ENCODE data around the gene F2R.

The F2R gene

DNA sequence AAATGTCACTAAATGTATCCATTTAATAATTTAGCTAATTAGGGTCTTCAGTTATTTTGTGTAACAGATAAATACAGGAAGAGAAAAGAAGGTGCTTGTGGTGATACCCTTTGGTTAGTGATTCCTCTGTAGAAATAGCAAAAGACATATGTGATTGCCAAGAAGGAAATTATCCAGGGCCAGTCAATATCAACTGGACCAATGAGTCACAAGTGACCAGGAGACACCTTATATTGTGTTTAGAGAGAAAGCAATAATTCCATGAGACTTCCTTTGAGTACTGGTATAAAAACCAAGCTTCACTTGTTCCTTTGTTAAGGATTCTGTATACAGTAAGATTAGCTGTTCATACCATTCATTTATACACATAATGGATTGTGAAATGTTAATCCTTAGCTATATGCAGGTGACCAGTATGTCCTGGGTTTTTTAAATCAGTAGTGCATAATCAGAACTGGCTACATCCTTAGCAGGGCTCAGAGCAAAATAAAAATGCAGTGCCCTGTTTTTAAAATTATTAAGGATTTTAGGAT lies 11.7 kb upstream of the F2R start:
- no peak overlapping the region for H2AK5ac ChIP-seq (ENCODE audit: low read length)
- H3K79me1 ChIP-seq (ENCODE audit: low read length): no peaks in the 10 kb centered on the region
- no peak overlapping the region for H2BK12ac ChIP-seq (ENCODE audit: low read length)
- no peak overlapping the region for H3K18ac ChIP-seq (ENCODE audit: low read length)
- H3K27ac ChIP-seq (ENCODE audit: low read depth, low read length): no peak overlapping the region
- H4K12ac ChIP-seq (ENCODE audit: low read depth, low read length): no peak overlapping the region
- no peaks in the 10 kb centered on the region for H3K4me1 ChIP-seq (ENCODE audit: control insufficient read depth in 1 of 2, insufficient read depth in 2 of 2, low read length in 2 of 2)
- no peaks in the 10 kb centered on the region for H3K36me3 ChIP-seq (ENCODE audit: control insufficient read depth in 1 of 2, insufficient read depth in 2 of 2, low read length in 2 of 2)
- H3K9ac ChIP-seq (ENCODE audit: low read length): no peak overlapping the region
- H3K79me2 ChIP-seq (ENCODE audit: control insufficient read depth, insufficient read depth, low read length, poor library complexity): no peaks in the 10 kb centered on the region
- H2BK5ac ChIP-seq (ENCODE audit: low read depth, low read length, poor library complexity): no peak overlapping the region
- no peak overlapping the region for H2BK120ac ChIP-seq (ENCODE audit: insufficient read depth, low read length, poor library complexity)
- H3K27me3 ChIP-seq (ENCODE audit: insufficient read depth, low read length): no peaks in the 10 kb centered on the region
- H3K14ac ChIP-seq (ENCODE audit: low read length): no peak overlapping the region
- no peak overlapping the region for H3K4ac ChIP-seq (ENCODE audit: low read depth, low read length)
- no peak overlapping the region for H2AFZ ChIP-seq (ENCODE audit: insufficient read depth, low read length, poor library complexity)
- DNase-seq: no peak
- no peak overlapping the region for H4K8ac ChIP-seq (ENCODE audit: low read depth, low read length)
- no peak overlapping the region for H3K4me2 ChIP-seq (ENCODE audit: low read length)
- no peaks in the 10 kb centered on the region for H3K9me3 ChIP-seq (ENCODE audit: insufficient read depth, low read depth, low read length)
- no peak overlapping the region for H3K23ac ChIP-seq (ENCODE audit: low read length)
- no peak overlapping the region for H4K91ac ChIP-seq (ENCODE audit: low read depth, low read length)
- H3K4me3 ChIP-seq (ENCODE audit: low read depth, low read length): no peak overlapping the region

DNA sequence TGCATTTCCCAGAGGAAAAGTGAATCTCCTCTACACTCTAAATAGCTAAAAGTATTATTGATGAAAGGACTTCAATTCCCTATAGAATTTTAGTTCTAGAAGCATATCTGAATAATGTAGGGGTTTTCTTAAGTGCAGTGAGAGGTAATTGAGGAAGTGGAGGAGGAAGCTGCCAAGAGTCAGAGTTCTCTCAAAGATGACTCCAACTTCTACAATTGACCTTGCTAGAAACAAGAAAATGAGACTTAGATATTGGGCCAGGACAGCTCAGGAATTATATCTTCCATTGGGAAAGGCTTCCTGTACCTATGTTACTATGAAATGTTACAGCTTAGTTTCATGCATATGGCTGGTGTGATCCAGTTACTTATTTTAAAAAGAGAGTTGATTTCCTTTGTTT lies 10.4 kb upstream of the F2R start:
- no peak overlapping the region for H2AK5ac ChIP-seq (ENCODE audit: low read length)
- no peaks in the 10 kb centered on the region for H3K79me2 ChIP-seq (ENCODE audit: control insufficient read depth, insufficient read depth, low read length, poor library complexity)
- H3K4me1 ChIP-seq (ENCODE audit: control insufficient read depth in 1 of 2, insufficient read depth in 2 of 2, low read length in 2 of 2): no peaks in the 10 kb centered on the region
- H3K14ac ChIP-seq (ENCODE audit: low read length): no peak overlapping the region
- no peaks in the 10 kb centered on the region for H3K36me3 ChIP-seq (ENCODE audit: control insufficient read depth in 1 of 2, insufficient read depth in 2 of 2, low read length in 2 of 2)
- H3K27me3 ChIP-seq (ENCODE audit: insufficient read depth, low read length): no peaks in the 10 kb centered on the region
- no peak overlapping the region for H3K27ac ChIP-seq (ENCODE audit: low read depth, low read length)
- H4K8ac ChIP-seq (ENCODE audit: low read depth, low read length): no peak overlapping the region
- H2BK12ac ChIP-seq (ENCODE audit: low read length): no peak overlapping the region
- no peak overlapping the region for H2AFZ ChIP-seq (ENCODE audit: insufficient read depth, low read length, poor library complexity)
- no peak overlapping the region for H3K4me3 ChIP-seq (ENCODE audit: low read depth, low read length)
- H3K9ac ChIP-seq (ENCODE audit: low read length): no peak overlapping the region
- no peak overlapping the region for H4K91ac ChIP-seq (ENCODE audit: low read depth, low read length)
- no peak overlapping the region for H3K4ac ChIP-seq (ENCODE audit: low read depth, low read length)
- H2BK5ac ChIP-seq (ENCODE audit: low read depth, low read length, poor library complexity): no peak overlapping the region
- H3K79me1 ChIP-seq (ENCODE audit: low read length): no peaks in the 10 kb centered on the region
- no peak overlapping the region for H2BK120ac ChIP-seq (ENCODE audit: insufficient read depth, low read length, poor library complexity)
- H3K23ac ChIP-seq (ENCODE audit: low read length): no peak overlapping the region
- no peak for DNase-seq
- no peaks in the 10 kb centered on the region for H3K9me3 ChIP-seq (ENCODE audit: insufficient read depth, low read depth, low read length)
- no peak overlapping the region for H3K18ac ChIP-seq (ENCODE audit: low read length)
- no peak overlapping the region for H4K12ac ChIP-seq (ENCODE audit: low read depth, low read length)
- H3K4me2 ChIP-seq (ENCODE audit: low read length): no peak overlapping the region

DNA sequence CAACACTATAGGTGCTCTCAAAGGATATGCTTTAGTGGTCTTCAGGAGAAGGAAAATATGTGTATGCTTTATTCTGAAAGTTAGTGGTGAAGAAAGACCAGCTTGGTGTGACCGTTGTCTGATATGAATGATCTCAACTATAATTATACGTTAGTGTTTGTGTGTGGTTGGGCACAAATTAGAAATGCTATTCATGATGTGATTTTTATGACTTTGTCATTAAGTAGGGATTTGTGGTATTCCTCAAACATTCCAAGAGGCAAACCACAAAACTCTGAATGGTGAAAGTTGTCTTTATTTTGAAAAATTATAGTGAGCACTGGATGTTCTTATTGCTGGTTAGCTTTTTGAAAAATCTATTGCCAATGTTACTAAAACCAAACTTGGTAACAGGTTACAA lies 6.2 kb upstream of the F2R start:
- H3K18ac ChIP-seq (ENCODE audit: low read length): no peak overlapping the region
- H3K36me3 ChIP-seq (ENCODE audit: control insufficient read depth in 1 of 2, insufficient read depth in 2 of 2, low read length in 2 of 2): no peaks in the 10 kb centered on the region
- H3K9ac ChIP-seq (ENCODE audit: low read length): no peak overlapping the region
- H2BK5ac ChIP-seq (ENCODE audit: low read depth, low read length, poor library complexity): no peak overlapping the region
- no peak overlapping the region for H3K4ac ChIP-seq (ENCODE audit: low read depth, low read length)
- H3K14ac ChIP-seq (ENCODE audit: low read length): no peak overlapping the region
- no peak overlapping the region for H3K4me2 ChIP-seq (ENCODE audit: low read length)
- no peaks in the 10 kb centered on the region for H3K9me3 ChIP-seq (ENCODE audit: insufficient read depth, low read depth, low read length)
- H3K4me1 ChIP-seq (ENCODE audit: control insufficient read depth in 1 of 2, insufficient read depth in 2 of 2, low read length in 2 of 2): no peaks in the 10 kb centered on the region
- no peak overlapping the region for H2AK5ac ChIP-seq (ENCODE audit: low read length)
- H2AFZ ChIP-seq (ENCODE audit: insufficient read depth, low read length, poor library complexity): no peak overlapping the region
- H4K91ac ChIP-seq (ENCODE audit: low read depth, low read length): no peak overlapping the region
- H3K4me3 ChIP-seq (ENCODE audit: low read depth, low read length): no peak overlapping the region
- H3K79me1 ChIP-seq (ENCODE audit: low read length): no peaks in the 10 kb centered on the region
- no peak overlapping the region for H4K12ac ChIP-seq (ENCODE audit: low read depth, low read length)
- no peak overlapping the region for H3K27ac ChIP-seq (ENCODE audit: low read depth, low read length)
- no peak overlapping the region for H4K8ac ChIP-seq (ENCODE audit: low read depth, low read length)
- no CpG with 5 or more reads among the region's 2 CpGs for WGBS (ENCODE audit: extremely low coverage, insufficient coverage, insufficient read length)
- no peak for DNase-seq
- H3K27me3 ChIP-seq (ENCODE audit: insufficient read depth, low read length): peaks cover 4% of the 10 kb centered on the region
- H2BK12ac ChIP-seq (ENCODE audit: low read length): no peak overlapping the region
- no peaks in the 10 kb centered on the region for H3K79me2 ChIP-seq (ENCODE audit: control insufficient read depth, insufficient read depth, low read length, poor library complexity)
- no peak overlapping the region for H2BK120ac ChIP-seq (ENCODE audit: insufficient read depth, low read length, poor library complexity)
- no peak overlapping the region for H3K23ac ChIP-seq (ENCODE audit: low read length)

DNA sequence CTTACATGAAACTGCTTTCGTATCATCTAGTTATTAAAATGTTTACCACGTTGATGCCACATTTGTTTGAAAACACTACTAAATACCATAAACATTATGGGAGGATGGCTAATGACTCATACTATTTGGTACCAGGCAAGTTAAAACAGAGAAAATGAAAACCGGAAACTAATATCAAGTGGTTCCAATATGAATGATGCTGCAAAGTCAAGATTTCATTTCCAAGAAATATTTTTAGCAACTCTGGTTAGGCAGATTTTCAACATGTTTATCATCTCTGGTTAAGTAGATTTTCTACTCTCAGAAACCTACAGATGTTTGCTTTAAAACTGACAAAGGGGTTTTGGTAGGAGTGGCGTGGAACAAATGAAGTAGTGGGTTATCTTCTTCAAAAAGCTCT lies 4.9 kb upstream of the F2R start:
- no CpG with 5 or more reads among the region's 4 CpGs for WGBS (ENCODE audit: extremely low coverage, insufficient coverage, insufficient read length)

More for the DNA sequence above, 4.9 kb upstream of the F2R start:
- no peaks in the 10 kb centered on the region for H3K36me3 ChIP-seq (ENCODE audit: control insufficient read depth in 1 of 2, insufficient read depth in 2 of 2, low read length in 2 of 2)
- H3K14ac ChIP-seq (ENCODE audit: low read length): no peak overlapping the region
- peaks cover under 1% of the 10 kb centered on the region for H3K79me1 ChIP-seq (ENCODE audit: low read length)
- H3K4me3 ChIP-seq (ENCODE audit: low read depth, low read length): no peak overlapping the region
- H3K4ac ChIP-seq (ENCODE audit: low read depth, low read length): no peak overlapping the region
- H2BK120ac ChIP-seq (ENCODE audit: insufficient read depth, low read length, poor library complexity): no peak overlapping the region
- peaks cover 3% of the 10 kb centered on the region for H3K9me3 ChIP-seq (ENCODE audit: insufficient read depth, low read depth, low read length)
- H3K23ac ChIP-seq (ENCODE audit: low read length): no peak overlapping the region
- no peak overlapping the region for H3K27ac ChIP-seq (ENCODE audit: low read depth, low read length)
- peaks cover 0 to 7% of the 10 kb centered on the region in 2 experiments for H3K4me1 ChIP-seq (ENCODE audit: control insufficient read depth in 1 of 2, insufficient read depth in 2 of 2, low read length in 2 of 2)
- no peak for DNase-seq
- H2BK12ac ChIP-seq (ENCODE audit: low read length): no peak overlapping the region
- H2AK5ac ChIP-seq (ENCODE audit: low read length): no peak overlapping the region
- no peak overlapping the region for H3K9ac ChIP-seq (ENCODE audit: low read length)
- no peak overlapping the region for H3K18ac ChIP-seq (ENCODE audit: low read length)
- H3K27me3 ChIP-seq (ENCODE audit: insufficient read depth, low read length): peaks cover 13% of the 10 kb centered on the region
- no peak overlapping the region for H4K8ac ChIP-seq (ENCODE audit: low read depth, low read length)
- no peak overlapping the region for H2BK5ac ChIP-seq (ENCODE audit: low read depth, low read length, poor library complexity)
- H3K4me2 ChIP-seq (ENCODE audit: low read length): no peak overlapping the region
- peaks cover under 1% of the 10 kb centered on the region for H3K79me2 ChIP-seq (ENCODE audit: control insufficient read depth, insufficient read depth, low read length, poor library complexity)
- no peak overlapping the region for H4K12ac ChIP-seq (ENCODE audit: low read depth, low read length)
- H2AFZ ChIP-seq (ENCODE audit: insufficient read depth, low read length, poor library complexity): no peak overlapping the region
- no peak overlapping the region for H4K91ac ChIP-seq (ENCODE audit: low read depth, low read length)

Data from trophoblast cell (in vitro differentiated cells and primary cell).